Measurements from ENCODE around the gene DCDC2.
"Not testable (repeated sequence)": the region's sequence is repeated elsewhere in the genome, so short reads cannot be mapped to it uniquely, and the experiment has no call there.

The DCDC2 gene

GRCh38 chr6:24357336-24358218 lies at the start of gene DCDC2:
Gene DCDC2, minus strand, starts transcription at chr6:24358059. Its CDS starts 309 bp downstream, at chr6:24357750.
- no peak for DNase-seq

GRCh38 chr6:24405262-24405661 lies 47.4 kb upstream of the DCDC2 start:
- no peak for DNase-seq

- no peak for DNase-seq
Measured at GRCh38 chr6:24403501-24403824, 45.6 kb upstream of the DCDC2 start.

- peak; percentile 58 for DNase-seq
Measured at GRCh38 chr6:24402697-24403500, 45.0 kb upstream of the DCDC2 start, which contains the start of gene MRS2. Gene MRS2, plus strand, starts transcription at chr6:24402936. Its CDS starts 111 bp downstream, at chr6:24403047.

- DNase-seq = no peak
Measured at GRCh38 chr6:24401458-24401857, 43.6 kb upstream of the DCDC2 start.

GRCh38 chr6:24400045-24401039 lies 42.5 kb upstream of the DCDC2 start:
- DNase-seq = not testable (repeated sequence)

GRCh38 chr6:24397631-24398030 lies 39.8 kb upstream of the DCDC2 start:
- DNase-seq = no peak

GRCh38 chr6:24396824-24397223 lies 39.0 kb upstream of the DCDC2 start:
- no peak for DNase-seq

- no peak for DNase-seq
Measured at GRCh38 chr6:24394780-24395437, 37.0 kb upstream of the DCDC2 start.

GRCh38 chr6:24394061-24394779 lies 36.4 kb upstream of the DCDC2 start:
- no peak for DNase-seq

- no peak for DNase-seq
Measured at GRCh38 chr6:24391756-24392405, 34.0 kb upstream of the DCDC2 start.

- DNase-seq = no peak
Measured at GRCh38 chr6:24391208-24391607, 33.3 kb upstream of the DCDC2 start.

GRCh38 chr6:24387818-24388217 lies 30.0 kb upstream of the DCDC2 start:
- DNase-seq = no peak

GRCh38 chr6:24385536-24386269 lies 27.8 kb upstream of the DCDC2 start:
- no peak for DNase-seq

GRCh38 chr6:24384369-24385130 lies 26.7 kb upstream of the DCDC2 start:
- not testable (repeated sequence) for DNase-seq

GRCh38 chr6:24382891-24383494 lies 25.1 kb upstream of the DCDC2 start:
- DNase-seq = not testable (repeated sequence)

GRCh38 chr6:24382220-24382540 lies 24.3 kb upstream of the DCDC2 start:
- DNase-seq = no peak

GRCh38 chr6:24381476-24382219 lies 23.8 kb upstream of the DCDC2 start:
- no peak for DNase-seq

Data from KG1 (cell line).